HG03045 (cell line): ENCODE results near the gene SPOCK2.
"Not testable (repeated sequence)": the region's sequence is repeated elsewhere in the genome, so short reads cannot be mapped to it uniquely, and the experiment has no call there.

Experiments used
- ATAC-seq: cut with Tn5 transposase; IDR thresholded peaks from one replicate; pipeline ENCODE4 v1.9.1; 2021; ENCODE audit warnings: mild to moderate bottlenecking, moderate library complexity; ENCODE audit not compliant: unreplicated experiment

SPOCK2 gene

GRCh38 chr10:72087969-72088888 lies at the start of gene SPOCK2:
TSS of gene SPOCK2 (minus strand) at chr10:72088551. CDS start at chr10:72088328, 223 bp downstream.
- no peak for ATAC-seq

GRCh38 chr10:72137583-72137982 lies 49.2 kb upstream of the SPOCK2 start:
- no peak for ATAC-seq

- ATAC-seq, result not testable (repeated sequence)
These were observed 47.9 kb upstream of the SPOCK2 start for GRCh38 chr10:72136225-72136624.

GRCh38 chr10:72134785-72135767 lies 46.7 kb upstream of the SPOCK2 start:
- no peak for ATAC-seq

- ATAC-seq, result peak; percentile 73
These were observed 45.2 kb upstream of the SPOCK2 start for GRCh38 chr10:72133517-72133916.

GRCh38 chr10:72132854-72133253 lies 44.5 kb upstream of the SPOCK2 start:
- ATAC-seq, result no peak

- no peak for ATAC-seq
These were observed 39.2 kb upstream of the SPOCK2 start for GRCh38 chr10:72127571-72127970.

GRCh38 chr10:72126872-72127232 lies 38.5 kb upstream of the SPOCK2 start:
- no peak for ATAC-seq

GRCh38 chr10:72126184-72126871 lies 38.0 kb upstream of the SPOCK2 start:
- ATAC-seq, result no peak

- ATAC-seq, result no peak
These were observed 36.6 kb upstream of the SPOCK2 start for GRCh38 chr10:72124989-72125388.

GRCh38 chr10:72124381-72124780 lies 36.0 kb upstream of the SPOCK2 start:
- no peak for ATAC-seq

- no peak for ATAC-seq
These were observed 35.3 kb upstream of the SPOCK2 start for GRCh38 chr10:72123616-72124015.

- no peak for ATAC-seq
These were observed 33.9 kb upstream of the SPOCK2 start for GRCh38 chr10:72122221-72122620.

- no peak for ATAC-seq
These were observed 33.0 kb upstream of the SPOCK2 start for GRCh38 chr10:72121389-72121788.

GRCh38 chr10:72116372-72116771 lies 28.0 kb upstream of the SPOCK2 start:
- no peak for ATAC-seq

- ATAC-seq, result no peak
These were observed 26.5 kb upstream of the SPOCK2 start for GRCh38 chr10:72114706-72115450.

- no peak for ATAC-seq
These were observed 22.5 kb upstream of the SPOCK2 start for GRCh38 chr10:72110673-72111401.

GRCh38 chr10:72109636-72110157 lies 21.3 kb upstream of the SPOCK2 start:
- ATAC-seq, result no peak
